Measurements from ENCODE around the gene SLC10A3.
"Not testable (repeated sequence)": the region's sequence is repeated elsewhere in the genome, so short reads cannot be mapped to it uniquely, and the experiment has no call there.

Gene SLC10A3

GRCh38 chrX:154508384-154508745 is 17.9 kb upstream of the SLC10A3 start:
- no peak for DNase-seq

- DNase-seq: no peak
Observed at GRCh38 chrX:154507673-154508383, 17.4 kb upstream of the SLC10A3 start.

GRCh38 chrX:154506483-154507332 is 16.3 kb upstream of the SLC10A3 start:
- no peak for DNase-seq

DNA sequence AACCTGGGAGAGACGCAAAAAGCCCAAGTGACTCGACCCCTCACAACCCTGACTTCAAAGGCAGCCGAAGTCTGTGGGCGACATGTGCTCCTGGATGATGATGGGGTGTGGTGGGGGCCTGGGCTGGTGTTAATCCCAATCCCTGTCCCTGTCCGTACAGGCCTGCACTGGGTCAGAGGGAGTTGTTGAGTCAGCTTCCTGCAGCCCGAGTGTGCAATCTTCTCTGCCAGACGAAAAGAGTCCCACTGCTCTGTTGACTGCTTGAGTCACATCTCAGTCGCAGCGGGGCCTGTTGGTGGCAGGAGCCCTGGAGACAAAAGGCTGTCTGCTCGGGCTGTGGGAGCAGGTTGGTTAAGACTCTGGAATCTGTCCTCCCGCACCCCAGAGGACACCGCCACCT is 15.3 kb upstream of the SLC10A3 start:
- no peak for DNase-seq

DNA sequence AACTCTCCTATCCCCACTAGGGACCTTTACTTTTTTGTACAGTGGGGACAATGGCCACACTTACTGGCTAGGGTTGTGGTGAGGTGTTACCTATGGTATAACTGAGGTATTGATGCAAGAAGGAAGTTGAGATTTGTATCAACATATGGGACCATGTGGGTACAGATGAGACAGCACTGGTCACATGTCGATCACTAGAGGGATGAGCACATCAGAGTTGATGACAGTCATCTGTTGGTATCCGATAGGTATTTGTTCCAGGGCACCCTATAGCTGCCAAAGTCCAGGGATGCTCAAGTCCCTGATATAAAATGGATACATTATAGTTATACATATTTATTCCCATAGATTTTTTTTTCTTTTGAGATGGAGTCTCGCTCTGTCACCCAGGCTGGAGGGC is 12.6 kb upstream of the SLC10A3 start:
- DNase-seq: no peak

- no peak for DNase-seq
Observed at GRCh38 chrX:154502098-154502497, 11.7 kb upstream of the SLC10A3 start.

GRCh38 chrX:154501423-154501822 is 11.0 kb upstream of the SLC10A3 start:
- not testable (repeated sequence) for DNase-seq

GRCh38 chrX:154496591-154497137 is 6.2 kb upstream of the SLC10A3 start:
- DNase-seq: not testable (repeated sequence)

GRCh38 chrX:154495472-154495922 is 5.1 kb upstream of the SLC10A3 start:
- DNase-seq: no peak

GRCh38 chrX:154494715-154495114 is 4.3 kb upstream of the SLC10A3 start:
- DNase-seq: no peak

DNA sequence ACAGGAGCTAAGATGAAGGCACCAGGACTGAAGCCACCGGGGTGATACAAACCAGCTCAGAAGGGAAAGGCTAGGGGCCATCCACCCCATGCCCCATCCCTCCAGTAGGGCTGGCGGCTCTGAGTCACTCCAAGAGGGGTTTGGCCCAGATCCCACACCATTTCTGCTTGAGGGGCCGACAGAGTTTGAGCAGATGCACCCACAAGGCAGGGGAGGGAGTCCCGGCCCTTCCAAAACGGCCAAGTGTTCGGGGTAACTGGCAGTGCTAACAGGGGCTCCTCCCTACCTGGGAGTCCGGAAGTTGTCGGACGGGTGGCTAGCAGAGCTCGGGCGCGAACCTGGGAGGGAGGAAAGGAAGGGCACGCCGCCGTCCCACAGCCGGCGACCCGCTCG is 412 bp downstream of the SLC10A3 start:
- no peak for DNase-seq

DNA sequence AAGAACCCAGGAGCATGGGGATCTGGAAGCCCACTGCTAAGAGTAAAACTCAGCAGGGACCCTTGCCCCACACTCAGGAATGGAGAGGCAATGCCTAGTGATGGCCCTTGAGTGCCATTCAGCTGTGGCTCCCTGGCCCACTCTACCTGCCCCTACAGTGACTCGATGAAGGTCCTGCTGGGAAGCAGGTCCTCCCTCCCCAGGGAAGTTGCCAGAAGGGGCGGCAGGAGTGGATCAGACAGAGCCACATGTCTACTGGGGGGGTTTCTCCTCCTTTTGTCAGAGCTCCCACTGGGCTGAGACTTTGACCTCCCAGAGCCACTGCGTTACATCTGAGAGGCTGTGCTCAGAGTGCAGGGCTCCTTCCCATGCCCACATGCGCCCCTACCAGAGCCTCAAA is 1.2 kb downstream of the SLC10A3 start:
- DNase-seq: no peak

- DNase-seq: no peak
Observed at GRCh38 chrX:154488336-154489075, 1.9 kb downstream of the SLC10A3 start.

GRCh38 chrX:154487518-154488290 is 2.7 kb downstream of the SLC10A3 start:
- no peak for DNase-seq

- peak; percentile 57 for DNase-seq
Observed at GRCh38 chrX:154486396-154487207, 3.8 kb downstream of the SLC10A3 start, which contains the start of gene UBL4A. TSS of gene UBL4A (minus strand) at chrX:154486615. CDS start at chrX:154486584, 31 bp downstream.

GRCh38 chrX:154486052-154486395 is 4.4 kb downstream of the SLC10A3 start:
- DNase-seq: no peak

GRCh38 chrX:154485150-154486051 is 5.0 kb downstream of the SLC10A3 start:
- no peak for DNase-seq

GRCh38 chrX:154484255-154485149 is 5.9 kb downstream of the SLC10A3 start:
- DNase-seq: no peak

DNA sequence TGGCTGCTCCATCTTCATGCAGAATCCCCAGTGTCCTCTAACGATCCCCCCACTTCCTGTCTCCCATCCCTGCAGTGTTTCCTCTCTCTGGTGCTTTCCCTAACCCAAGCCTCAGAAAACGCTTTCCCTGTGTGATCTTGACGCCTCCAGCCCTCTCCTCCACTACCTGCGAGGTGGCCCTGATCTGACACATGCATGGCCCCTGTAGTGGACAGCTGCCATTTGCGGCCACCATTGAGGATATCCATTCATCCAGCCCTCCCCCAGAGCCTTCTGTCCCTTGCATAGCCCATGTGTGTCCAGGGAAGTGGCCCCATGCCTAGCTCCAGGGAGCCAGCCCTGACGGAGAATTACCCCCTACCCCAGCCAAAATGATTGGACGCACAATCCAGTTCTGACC is 7.1 kb downstream of the SLC10A3 start:
- DNase-seq: no peak
